CD4-positive, alpha-beta memory T cell (primary cell): ENCODE measurements around the gene ADGRG7. TPM values are rescaled to one million over a fixed set of nuclear protein-coding genes. Genes with fewer than 3 reads are reported as not detected.

Source experiments
- CTCF ChIA-PET: fragments of 350-600 bp; sonication (Branson Sonifier 250); formaldehyde crosslinking; loops from one replicate; lab custom pipeline; 2021; ENCODE audit warnings: inconsistent platforms; ENCODE audit not compliant: partially characterized antibody; lab: Charles Lee
- POLR2A ChIA-PET: fragments of 350-600 bp; sonication (Branson Sonifier 250); formaldehyde crosslinking; loops from one replicate; lab custom pipeline; 2021; ENCODE audit not compliant: partially characterized antibody; lab: Charles Lee
- DNase-seq, 5 donors: peaks; one replicate each; pipeline versions ENCODE4 v3.0.0 to v3.0.0-alpha.2; 2020 to 2022; ENCODE audit warnings: mixed read lengths in 1 of 5
- H3K27ac ChIP-seq: one replicate; pipeline ENCODE4 v1.7.0; 2013; ENCODE audit warnings: low read depth, low read length
- H3K27me3 ChIP-seq: 2 replicates; pipeline ENCODE4 v1.7.0; 2013; ENCODE audit warnings: mild to moderate bottlenecking, low read length, moderate library complexity; ENCODE audit not compliant: insufficient read depth
- H3K36me3 ChIP-seq: 2 replicates; pipeline ENCODE4 v1.7.0; 2013; ENCODE audit warnings: mild to moderate bottlenecking, low read length, moderate library complexity; ENCODE audit not compliant: insufficient read depth
- H3K4me1 ChIP-seq: 2 replicates; pipeline ENCODE4 v1.7.0; 2013; ENCODE audit warnings: mild to moderate bottlenecking, low read length, moderate library complexity; ENCODE audit not compliant: insufficient read depth
- H3K4me3 ChIP-seq, 2 donors: one replicate each; pipeline ENCODE4 v1.7.0; 2013; ENCODE audit warnings: low read length in 2 of 2, mild to moderate bottlenecking in 1 of 2
- H3K9me3 ChIP-seq, 2 donors: one replicate each; pipeline ENCODE4 v1.7.0; 2013; ENCODE audit warnings: low read length in 2 of 2, control low read depth in 1 of 2; ENCODE audit not compliant: control insufficient read depth in 1 of 2
- H3K27ac Mint-ChIP-seq, 7 donors: one replicate each; pipeline ENCODE4 v1.8.0; 2020 to 2021; ENCODE audit warnings: mixed read lengths in 7 of 7, mild to moderate bottlenecking in 6 of 7, inconsistent platforms in 3 of 7, moderate library complexity in 3 of 7
- H3K27me3 Mint-ChIP-seq, 2 donors: one replicate each; pipeline ENCODE4 v1.8.0; 2020 to 2021; ENCODE audit warnings: mixed read lengths in 2 of 2
- H3K36me3 Mint-ChIP-seq, 2 donors: one replicate each; pipeline ENCODE4 v1.8.0; 2020 to 2021; ENCODE audit warnings: mixed read lengths in 2 of 2, inconsistent platforms in 1 of 2, mild to moderate bottlenecking in 1 of 2
- H3K4me1 Mint-ChIP-seq, 4 donors: one replicate each; pipeline ENCODE4 v1.8.0; 2020 to 2021; ENCODE audit warnings: mixed read lengths in 4 of 4, mild to moderate bottlenecking in 1 of 4
- H3K4me3 Mint-ChIP-seq, 8 donors: one replicate each; pipeline ENCODE4 v1.8.0; 2020 to 2021; ENCODE audit warnings: mixed read lengths in 8 of 8, mild to moderate bottlenecking in 7 of 8, moderate library complexity in 6 of 8, inconsistent platforms in 3 of 8
- H3K9me3 Mint-ChIP-seq, 8 donors: one replicate each; pipeline ENCODE4 v1.8.0; 2020 to 2021; ENCODE audit warnings: mixed read lengths in 8 of 8, mild to moderate bottlenecking in 5 of 8, inconsistent platforms in 3 of 8, moderate library complexity in 1 of 8
- intact Hi-C: fragments of 100-400 bp; cut with micrococcal nuclease; formaldehyde crosslinking; loops from one replicate; pipeline ENCODE4 v1.15.1; 2023
- polyA plus RNA-seq, 2 donors: library from polyadenylated mRNA; unstranded; fragments of 300-500 nt; fragmentation: Illumina TruSeq; gene quantifications; one replicate each; pipeline ENCODE4 v1.2.3, GENCODE V29; 2021
- total RNA-seq, 2 experiments: library from RNA; stranded (reverse); gene quantifications; one replicate each; pipeline ENCODE4 v1.2.3, GENCODE V29; 2021

Gene ADGRG7
- total and polyA plus RNA-seq, 4 experiments from 2014 or later, result not detected

DNA sequence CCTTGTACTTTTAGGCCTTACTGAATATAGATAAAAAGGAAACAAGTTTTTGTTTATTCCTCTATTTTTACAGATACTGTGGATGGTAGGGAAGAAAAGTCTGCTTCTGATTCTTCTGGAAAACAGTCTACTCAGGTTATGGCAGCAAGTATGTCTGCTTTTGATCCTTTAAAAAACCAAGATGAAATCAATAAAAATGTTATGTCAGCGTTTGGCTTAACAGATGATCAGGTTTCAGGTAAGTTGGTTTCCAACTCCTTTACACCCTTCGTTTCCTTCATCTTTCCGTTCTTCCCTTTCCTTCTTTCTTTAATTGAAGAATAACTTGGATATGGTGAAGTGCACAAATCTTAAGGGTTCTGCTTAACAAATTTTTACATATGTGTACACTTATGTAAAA lies 123.0 kb downstream of the ADGRG7 start:
- intact Hi-C loops, result no loop called here
- no peaks in the 10 kb centered on the region for H3K27me3 Mint-ChIP-seq
- Histone ChIP-seq H3K4me3 (no peak overlapping the region), H3K4me1 (no peaks in the 10 kb centered on the region), H3K27me3 (no peaks in the 10 kb centered on the region), H3K9me3 (no peaks in the 10 kb centered on the region), H3K36me3 (peaks cover 24% of the 10 kb centered on the region), H3K27ac (no peak overlapping the region)
- H3K4me1 Mint-ChIP-seq, result peaks cover 6 to 17% (median 10%) of the 10 kb centered on the region in 4 donors
- CTCF ChIA-PET, result no interaction called here
- peaks cover 47 to 68% of the 10 kb centered on the region in 2 donors for H3K36me3 Mint-ChIP-seq
- no peak overlapping the region for H3K27ac Mint-ChIP-seq
- DNase-seq, result no peak
- H3K4me3 Mint-ChIP-seq, result no peak overlapping the region
- H3K9me3 Mint-ChIP-seq, result no peaks in the 10 kb centered on the region
- POLR2A ChIA-PET, result interaction anchor here (0.6 kb wide), 1 partner anchor 9 kb away, joined by 3 read pairs; no protein-coding TSS in a partner anchor

DNA sequence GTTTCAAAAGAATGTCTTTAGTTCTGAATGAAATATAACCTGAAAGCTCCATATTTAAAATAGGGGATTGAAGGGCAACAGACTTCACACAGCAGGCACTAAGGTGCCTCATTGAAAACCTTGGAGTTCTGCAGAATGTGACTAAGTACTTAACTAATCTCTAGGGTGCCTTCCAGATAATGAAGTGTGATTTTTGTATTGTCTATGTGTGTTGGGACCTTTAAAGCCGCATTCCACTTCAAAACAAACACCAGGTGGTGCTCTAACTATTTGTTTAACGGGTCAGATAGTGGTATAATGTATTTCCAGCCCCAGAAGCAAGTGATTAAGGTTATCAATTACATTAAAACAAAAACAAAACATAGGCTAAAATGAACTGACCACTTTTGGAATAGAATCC lies 127.9 kb downstream of the ADGRG7 start:
- ChIA-PET CTCF (no interaction called here), POLR2A (no interaction called here)
- Histone ChIP-seq H3K4me1 (no peaks in the 10 kb centered on the region), H3K4me3 (no peak overlapping the region), H3K36me3 (peaks cover 40% of the 10 kb centered on the region), H3K27me3 (no peaks in the 10 kb centered on the region), H3K9me3 (no peaks in the 10 kb centered on the region), H3K27ac (no peak overlapping the region)
- H3K9me3 Mint-ChIP-seq, result no peaks in the 10 kb centered on the region
- no peak for DNase-seq
- H3K36me3 Mint-ChIP-seq, result peaks cover 45 to 78% of the 10 kb centered on the region in 2 donors
- intact Hi-C loops, result no loop called here
- peak overlapping the region in 1 of 7 donors; percentile 46 for H3K27ac Mint-ChIP-seq
- no peak overlapping the region for H3K4me3 Mint-ChIP-seq
- peaks cover 5 to 12% (median 7%) of the 10 kb centered on the region in 4 donors for H3K4me1 Mint-ChIP-seq
- H3K27me3 Mint-ChIP-seq, result no peaks in the 10 kb centered on the region

DNA sequence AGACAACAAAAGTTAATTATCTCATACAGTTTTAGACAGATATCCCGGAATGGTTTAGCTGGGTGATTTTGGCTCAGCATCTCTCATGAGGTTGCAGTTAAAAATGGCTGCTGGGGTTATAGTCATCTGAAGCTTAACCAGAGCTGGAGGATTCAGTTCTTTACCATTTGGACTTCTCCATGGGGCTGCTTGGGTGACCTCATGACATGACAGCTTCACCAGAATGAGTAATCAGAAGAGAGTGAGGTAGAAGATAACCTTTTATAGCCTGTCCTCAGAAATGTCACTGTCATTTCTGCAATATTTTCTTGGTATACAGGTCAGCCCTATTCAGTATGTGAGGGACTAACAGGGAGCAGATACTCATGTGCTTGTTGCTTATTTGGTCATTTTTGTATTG lies 130.8 kb downstream of the ADGRG7 start:
- Histone ChIP-seq H3K4me1 (no peaks in the 10 kb centered on the region), H3K9me3 (no peaks in the 10 kb centered on the region), H3K36me3 (peaks cover 45% of the 10 kb centered on the region), H3K27ac (no peak overlapping the region), H3K27me3 (no peaks in the 10 kb centered on the region), H3K4me3 (no peak overlapping the region)
- Mint-ChIP-seq H3K9me3 (no peaks in the 10 kb centered on the region), H3K4me1 (peaks cover 0 to 6% (median 2%) of the 10 kb centered on the region in 4 donors), H3K27me3 (no peaks in the 10 kb centered on the region), H3K36me3 (peaks cover 40 to 77% of the 10 kb centered on the region in 2 donors), H3K4me3 (no peak overlapping the region), H3K27ac (no peak overlapping the region)
- no peak for DNase-seq
- intact Hi-C loops, result no loop called here
- POLR2A ChIA-PET, result no interaction called here
- CTCF ChIA-PET, result interaction anchor here (0.8 to 1.3 kb wide), 3 partner anchors 10 to 147 kb away, joined by 3 read pairs; no protein-coding TSS in a partner anchor

DNA sequence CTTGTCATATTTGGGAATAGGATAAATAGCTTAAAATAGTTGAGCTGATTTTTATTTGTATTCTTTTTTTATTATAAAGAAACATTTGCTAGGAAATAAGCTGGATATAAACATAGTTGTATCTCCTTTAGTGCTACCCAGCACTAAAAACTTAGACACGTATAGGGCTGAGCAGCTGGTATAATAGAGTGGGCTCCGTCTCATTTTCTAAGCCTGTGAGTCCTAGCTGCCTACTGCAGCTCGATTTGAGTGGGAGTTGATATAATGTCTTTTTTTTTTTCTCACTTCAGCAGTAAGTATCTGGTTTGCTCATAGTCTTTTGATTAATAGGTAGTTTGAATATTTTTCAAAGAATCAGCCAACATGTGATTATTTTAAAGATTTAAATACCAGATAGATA lies 134.1 kb downstream of the ADGRG7 start:
- H3K27me3 Mint-ChIP-seq, result no peaks in the 10 kb centered on the region
- H3K36me3 ChIP-seq, result peaks cover 42% of the 10 kb centered on the region
- no peaks in the 10 kb centered on the region for H3K27me3 ChIP-seq
- no peak overlapping the region for H3K27ac ChIP-seq
- no peaks in the 10 kb centered on the region for H3K9me3 Mint-ChIP-seq
- H3K4me1 Mint-ChIP-seq, result peaks cover 0 to 2% (median 0%) of the 10 kb centered on the region in 4 donors
- DNase-seq, result no peak
- ChIA-PET POLR2A (no interaction called here), CTCF (no interaction called here)
- H3K4me3 Mint-ChIP-seq, result no peak overlapping the region
- H3K4me1 ChIP-seq, result no peaks in the 10 kb centered on the region
- no peak overlapping the region for H3K4me3 ChIP-seq
- intact Hi-C loops, result no loop called here
- no peaks in the 10 kb centered on the region for H3K9me3 ChIP-seq
- H3K36me3 Mint-ChIP-seq, result peaks cover 46 to 73% of the 10 kb centered on the region in 2 donors
- peak overlapping the region in 1 of 7 donors; percentile 35 for H3K27ac Mint-ChIP-seq

DNA sequence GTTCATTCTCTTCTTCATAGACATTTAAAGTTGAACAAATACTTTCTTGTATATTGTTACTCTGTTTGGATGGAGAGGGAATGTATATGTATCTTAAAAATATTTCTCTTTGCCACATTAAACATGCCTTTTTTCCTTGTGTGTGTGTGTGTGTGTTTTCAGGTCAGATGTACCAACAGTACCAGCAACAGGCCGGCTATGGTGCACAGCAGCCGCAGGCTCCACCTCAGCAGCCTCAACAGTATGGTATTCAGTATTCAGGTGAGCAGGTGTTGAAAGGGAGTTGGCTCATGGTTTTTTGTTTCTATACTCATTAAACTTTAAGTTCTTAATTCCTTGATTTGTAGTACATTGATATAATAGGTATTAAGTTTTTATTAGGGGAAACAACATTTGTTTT lies 135.3 kb downstream of the ADGRG7 start:
- CTCF ChIA-PET, result no interaction called here
- H3K36me3 ChIP-seq, result peaks cover 44% of the 10 kb centered on the region

More for the DNA sequence above, 135.3 kb downstream of the ADGRG7 start:
- H3K4me1 ChIP-seq, result no peaks in the 10 kb centered on the region
- DNase-seq, result no peak
- Mint-ChIP-seq H3K4me1 (peaks cover 0 to 2% (median 0%) of the 10 kb centered on the region in 4 donors), H3K36me3 (peaks cover 53 to 74% of the 10 kb centered on the region in 2 donors), H3K27ac (peak overlapping the region in 3 of 7 donors; percentile 12 to 72 (median 15)), H3K4me3 (no peak overlapping the region), H3K9me3 (no peaks in the 10 kb centered on the region), H3K27me3 (no peaks in the 10 kb centered on the region)
- H3K27ac ChIP-seq, result no peak overlapping the region
- POLR2A ChIA-PET, result no interaction called here
- H3K9me3 ChIP-seq, result no peaks in the 10 kb centered on the region
- H3K27me3 ChIP-seq, result no peaks in the 10 kb centered on the region
- no peak overlapping the region for H3K4me3 ChIP-seq
- intact Hi-C loops, result no loop called here

Other genes starting within 250 kb of the ADGRG7 start
- 10 to 100 TPM; 34.7 to 37.5 TPM for gene TOMM70, start 208.5 kb upstream of the ADGRG7 start, total RNA-seq
- gene TOMM70, start 208.5 kb upstream of the ADGRG7 start, polyA plus RNA-seq, result 10 to 100 TPM; 16.2 to 21.9 TPM
- gene LNP1, start 208.1 kb upstream of the ADGRG7 start, total RNA-seq, result 1 to 10 TPM; 1.8 to 2.2 TPM
- 1 to 10 TPM in 1 of 2 donors, under 1 TPM in 1; 0.61 to 1.6 TPM for gene LNP1, start 208.1 kb upstream of the ADGRG7 start, polyA plus RNA-seq
- gene TMEM45A, start 117.0 kb upstream of the ADGRG7 start, total RNA-seq, result under 1 TPM in 1 of 2 experiments, not detected in 1; 0.23 TPM
- gene TMEM45A, start 117.0 kb upstream of the ADGRG7 start, polyA plus RNA-seq, result not detected
- 10 to 100 TPM; 42.3 to 44.9 TPM for gene TFG, start 99.9 kb downstream of the ADGRG7 start, total RNA-seq
- gene TFG, start 99.9 kb downstream of the ADGRG7 start, polyA plus RNA-seq, result 10 to 100 TPM; 50.8 to 56.6 TPM